Endothelial cell of umbilical vein (primary cell): ENCODE measurements around the gene PSMB8. TPM values are rescaled to one million over a fixed set of nuclear protein-coding genes. Genes with fewer than 3 reads are reported as not detected.

Experiments used
- Bru-seq: library from RNA; stranded (reverse); fragments of 400-500 nt; gene quantifications from one replicate; lab custom pipeline; 2021; lab: Mats Ljungman, UMichigan
- BruChase-seq, 2 experiments: library from RNA; stranded (reverse); fragments of 400-500 nt; gene quantifications; one replicate each; lab custom pipeline; 2021; lab: Mats Ljungman, UMichigan
- BruUV-seq: library from RNA; stranded (reverse); fragments of 400-500 nt; replicated peaks from 2 replicates; lab custom pipeline; 2021; lab: Mats Ljungman, UMichigan
- CTCF ChIA-PET: fragments of 300-600, 350-600 bp; sonication (Branson Sonifier 250); formaldehyde crosslinking; loops from one replicate; lab custom pipeline; 2021; ENCODE audit warnings: antibody characterized with exemption, inconsistent platforms; lab: Charles Lee
- POLR2A ChIA-PET: fragments of 300-600, 350-600 bp; sonication (Branson Sonifier 250); formaldehyde crosslinking; loops from one replicate; lab custom pipeline; 2021; ENCODE audit warnings: antibody characterized with exemption, inconsistent platforms; lab: Charles Lee
- DNase-seq: peaks from one replicate; pipeline ENCODE4 v3.0.0-alpha.2; 2011; ENCODE audit warnings: low read depth, low spot score
- FAIRE-seq: peaks from 2 replicates; lab custom pipeline; 2011; peaks lifted over from hg19 to GRCh38; lab: Jason Lieb, UNC
- H2AFZ ChIP-seq: 2 replicates; pipeline ENCODE4 v1.6.0; 2012; ENCODE audit warnings: low read depth, low read length, control low read depth, inconsistent platforms
- H3K27ac ChIP-seq: 2 replicates; pipeline ENCODE4 v1.5.1; 2011; ENCODE audit warnings: low read depth, mild to moderate bottlenecking, control low read depth, low read length, moderate library complexity; ENCODE audit not compliant: insufficient read depth
- H3K27me3 ChIP-seq, 2 experiments: 2 replicates each; pipeline versions ENCODE4 v1.6.0 to v1.6.1; 2011; ENCODE audit warnings: low read length in 2 of 2, mixed read lengths in 1 of 2; ENCODE audit not compliant: control insufficient read depth in 2 of 2, insufficient read depth in 2 of 2
- H3K36me3 ChIP-seq, 2 experiments: 2 replicates in 1 of 2; 3 replicates in 1 of 2; pipeline ENCODE4 v1.5.1; 2011; ENCODE audit warnings: low read length in 2 of 2, mild to moderate bottlenecking in 1 of 2, moderate library complexity in 1 of 2; ENCODE audit not compliant: control insufficient read depth in 2 of 2, insufficient read depth in 2 of 2; ENCODE audit errors: extremely low read depth in 1 of 2
- H3K4me1 ChIP-seq: 3 replicates; pipeline ENCODE4 v1.5.1; 2011; ENCODE audit warnings: mild to moderate bottlenecking, low read length; ENCODE audit not compliant: control insufficient read depth, insufficient read depth; ENCODE audit errors: extremely low read depth
- H3K4me2 ChIP-seq: 2 replicates; pipeline ENCODE4 v1.6.1; 2011; ENCODE audit warnings: low read length, control low read depth, mixed read lengths; ENCODE audit not compliant: insufficient read depth
- H3K4me3 ChIP-seq, 3 experiments: fragments of 200-600 bp in 1 of 3; sonication (generic), shearing (Covaris generic) in 1 of 3; replicated peaks in 1 of 3; 2 replicates each; pipeline ENCODE4 v1.5.1; 2011 to 2016; ENCODE audit warnings: control low read depth in 3 of 3, low read length in 3 of 3, mild to moderate bottlenecking in 2 of 3, inconsistent platforms in 1 of 3, low read depth in 1 of 3, moderate library complexity in 1 of 3; ENCODE audit not compliant: insufficient read depth in 1 of 3
- H3K79me2 ChIP-seq: 2 replicates; pipeline ENCODE4 v1.6.0; 2012; ENCODE audit warnings: low read length, inconsistent platforms; ENCODE audit not compliant: control insufficient read depth, insufficient read depth
- H3K9ac ChIP-seq: replicated peaks from 2 replicates; pipeline ENCODE3; 2011; ENCODE audit warnings: low read length, control low read depth; ENCODE audit not compliant: insufficient read depth; ENCODE audit errors: extremely low read depth
- H3K9me1 ChIP-seq: replicated peaks from 3 replicates; pipeline ENCODE4 v1.6.0; 2011; ENCODE audit warnings: mild to moderate bottlenecking, low read length; ENCODE audit not compliant: control insufficient read depth, insufficient read depth; ENCODE audit errors: extremely low read depth
- H3K9me3 ChIP-seq: replicated peaks from 2 replicates; pipeline ENCODE4 v1.5.1; 2012; ENCODE audit warnings: low read length, inconsistent platforms; ENCODE audit not compliant: control insufficient read depth, insufficient read depth
- H4K20me1 ChIP-seq: replicated peaks from 2 replicates; pipeline ENCODE3; 2011; ENCODE audit warnings: mild to moderate bottlenecking, low read length; ENCODE audit not compliant: control insufficient read depth, insufficient read depth; ENCODE audit errors: extremely low read depth
- EZH2 ChIP-seq: IDR thresholded peaks from 2 replicates; pipeline ENCODE4 v1.6.1; 2012; ENCODE audit warnings: borderline replicate concordance, low read depth, mild to moderate bottlenecking, moderate library complexity, low read length, inconsistent platforms; ENCODE audit not compliant: severe bottlenecking
- POLR2A ChIP-seq: IDR thresholded peaks from 2 replicates; pipeline ENCODE4 v1.6.1; 2012; ENCODE audit warnings: low read depth, mild to moderate bottlenecking, control low read depth, low read length
- POLR2AphosphoS5 ChIP-seq: IDR thresholded peaks from 2 replicates; pipeline ENCODE4 v1.6.1; 2012; ENCODE audit warnings: low read depth, mild to moderate bottlenecking, control low read depth, low read length, moderate library complexity; ENCODE audit not compliant: insufficient read depth
- dilution Hi-C: fragments of 300-500 bp; cut with MboI; formaldehyde crosslinking; loops from one replicate; pipeline ENCODE4 v1.15.0; 2019; ENCODE audit warnings: low sequenced_read_pairs; ENCODE audit not compliant: extremely low pct_ligation_motif_present
- intact Hi-C: fragments of 100-400 bp; cut with micrococcal nuclease; formaldehyde crosslinking; loops from one replicate; pipeline ENCODE4 v1.10.0; 2022
- long read RNA-seq: library from polyadenylated mRNA; stranded (forward); transcript quantifications from one replicate; pipeline ENCODE4 v2.0.0, GENCODE V29; 2021
- polyA minus RNA-seq, 3 experiments: library from RNA; depleted of rRNA, polyadenylated mRNA; stranded (reverse); fragments of >200 nt; gene quantifications; 1 replicate in 1 of 3; 2 replicates in 2 of 3; pipeline ENCODE4 v1.2.3, GENCODE V29; 2011
- polyA plus RNA-seq, 4 experiments: library from polyadenylated mRNA; depleted of rRNA in 3 of 4; stranded (reverse) in 3 of 4; unstranded in 1 of 4; fragments of >200 nt; gene quantifications; 2 replicates each; pipeline versions ENCODE4 v1.2.1 to v1.2.3, GENCODE V29; 2011 to 2012; ENCODE audit warnings: missing spikeins in 1 of 4
- total RNA-seq: library from RNA; stranded (reverse); gene quantifications from 2 replicates; pipeline ENCODE4 v1.2.3, GENCODE V29; 2021
- TF ChIP-seq, protein P1 (sequence below), 2 donors: IDR thresholded peaks; 1 replicate in 1 of 2; 2 replicates in 1 of 2; pipeline ENCODE4 v1.5.1; 2011; ENCODE audit warnings: low read length in 2 of 2, mild to moderate bottlenecking in 2 of 2, moderate library complexity in 2 of 2, control low read depth in 1 of 2, inconsistent platforms in 1 of 2, low read depth in 1 of 2; ENCODE audit not compliant: insufficient read depth in 1 of 2; ENCODE audit errors: extremely low read depth in 1 of 2
- TF ChIP-seq, protein P2 (sequence below): IDR thresholded peaks from 2 replicates; pipeline ENCODE4 v1.6.1; 2011; ENCODE audit not compliant: insufficient read depth, insufficient read length

The PSMB8 gene
- total RNA-seq = 25.7 and 40.1 TPM in 2 replicates
- 41.3 and 49.4 TPM in 2 replicates for polyA plus RNA-seq
- polyA plus RNA-seq (2011; cell fraction: cytosol; rRNA removed) = 37.0 and 39.6 TPM in 2 replicates
- 20.6 and 22.3 TPM in 2 replicates for polyA plus RNA-seq (2011; cell fraction: nucleus; rRNA removed)
- 36.6 and 45.7 TPM in 2 replicates for polyA plus RNA-seq (2012)
- polyA minus RNA-seq = 17.2 and 20.8 TPM in 2 replicates
- polyA minus RNA-seq (2011; cell fraction: cytosol; rRNA and poly(A)+ RNA removed) = 32.6 TPM
- 2.9 and 3.8 TPM in 2 replicates for polyA minus RNA-seq (2011; cell fraction: nucleus; rRNA and poly(A)+ RNA removed)
- Bru-seq, nascent RNA = percentile 54 among the genes with signal in this experiment
- BruChase-seq, experiment 1, labeled RNA remaining after a 6-hour chase = percentile 71 among the genes with signal in this experiment
- BruChase-seq, experiment 2, labeled RNA remaining after a 2-hour chase = percentile 52 among the genes with signal in this experiment
- long read RNA-seq, transcript PSMB8-202 (6 exons, 1,124 nt) = major isoform, 55 of 78 reads
- long read RNA-seq, transcript PSMB8-201 (6 exons, 1,351 nt) = minor isoform, 13 of 78 reads
- long read RNA-seq, partial matches to known transcripts = 5 of 78 reads
- long read RNA-seq, other reads (novel, unspliced or antisense) = 4 of 78 reads

DNA sequence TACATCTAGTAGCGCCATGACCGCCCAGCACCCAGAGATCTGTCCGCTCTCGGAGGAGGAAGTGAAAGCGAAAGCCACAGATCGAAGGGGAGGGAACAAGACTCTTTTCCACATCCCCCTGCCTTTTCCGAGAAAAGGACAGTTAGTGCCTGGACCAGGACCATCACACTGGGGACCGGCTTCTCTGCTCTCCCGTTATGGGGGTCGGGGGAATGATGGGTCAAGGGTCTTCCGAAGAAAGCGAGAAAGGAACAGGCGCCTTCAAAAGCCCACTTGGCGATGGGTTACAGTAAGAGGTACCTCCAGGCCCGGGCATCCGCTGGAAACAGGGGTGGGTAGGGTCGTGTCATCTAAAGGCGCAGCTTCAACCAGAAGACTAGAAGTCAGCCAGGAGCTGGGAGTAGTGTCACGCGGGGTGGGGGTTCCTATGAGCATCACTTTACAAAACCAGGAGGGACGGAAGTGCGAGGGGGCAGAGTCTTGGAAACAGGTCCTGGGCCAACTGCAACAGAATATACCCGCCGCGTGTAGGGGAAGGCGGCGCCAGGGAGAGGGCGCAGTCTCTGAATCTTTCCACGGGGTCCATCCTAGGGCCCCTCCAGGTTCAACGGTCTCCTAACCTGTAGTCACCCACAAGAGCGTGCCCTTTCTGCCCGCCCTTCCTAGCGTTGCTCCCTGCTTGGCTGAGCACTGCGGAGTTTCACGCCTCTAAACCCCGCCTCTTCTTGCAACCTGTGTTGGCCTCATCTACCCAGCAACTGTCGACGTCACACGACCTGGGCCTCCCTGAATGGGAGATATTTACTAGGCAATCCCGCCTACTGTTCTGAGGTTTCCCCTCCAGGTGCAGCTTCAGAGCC, at the start of gene PSMB8:
PSMB8 (minus strand) TSS at position 69 of the 860 bp plus-strand sequence; CDS start at position 18, 51 bp downstream.
- Histone ChIP-seq H3K27ac (peak within 1 kb of the TSS; percentile 41), H3K9me1 (no peaks in the 10 kb centered on the region), H2AFZ (peak within 1 kb of the TSS; percentile 84), H3K27me3 (no peaks in the 10 kb centered on the region), H3K4me3 (peak within 1 kb of the TSS; percentile 51 to 77 (median 63)), H3K4me1 (peaks cover 5% of the 10 kb centered on the region), H3K4me2 (peak within 1 kb of the TSS; percentile 73), H3K9me3 (no peaks in the 10 kb centered on the region), H4K20me1 (no peaks in the 10 kb centered on the region), H3K36me3 (no peaks in the 10 kb centered on the region), H3K79me2 (no peaks in the 10 kb centered on the region), H3K9ac (peak within 1 kb of the TSS; percentile 77)
- BruUV-seq = TSS peak; percentile 51
- intact Hi-C loops (loop anchor here (1.0 to 5.0 kb wide), 2 partner anchors 9 to 128 kb away; partner anchors contain the start of gene TAP1), dilution Hi-C loops (no loop called here)
- POLR2A ChIA-PET = interaction anchor here (1.0 kb wide), 1 partner anchor 128 kb away, joined by 3 read pairs; no protein-coding TSS in a partner anchor
- DNase-seq = peak; percentile 96
- CTCF ChIA-PET = interaction anchor here (0.6 to 11.0 kb wide), 5 partner anchors 10 to 145 kb away, joined by 3 to 397 read pairs (median 6); partner anchors contain the start of genes PSMB9 and TAP1
- no peak for TF ChIP-seq EZH2
- TF ChIP-seq, protein P1, sequence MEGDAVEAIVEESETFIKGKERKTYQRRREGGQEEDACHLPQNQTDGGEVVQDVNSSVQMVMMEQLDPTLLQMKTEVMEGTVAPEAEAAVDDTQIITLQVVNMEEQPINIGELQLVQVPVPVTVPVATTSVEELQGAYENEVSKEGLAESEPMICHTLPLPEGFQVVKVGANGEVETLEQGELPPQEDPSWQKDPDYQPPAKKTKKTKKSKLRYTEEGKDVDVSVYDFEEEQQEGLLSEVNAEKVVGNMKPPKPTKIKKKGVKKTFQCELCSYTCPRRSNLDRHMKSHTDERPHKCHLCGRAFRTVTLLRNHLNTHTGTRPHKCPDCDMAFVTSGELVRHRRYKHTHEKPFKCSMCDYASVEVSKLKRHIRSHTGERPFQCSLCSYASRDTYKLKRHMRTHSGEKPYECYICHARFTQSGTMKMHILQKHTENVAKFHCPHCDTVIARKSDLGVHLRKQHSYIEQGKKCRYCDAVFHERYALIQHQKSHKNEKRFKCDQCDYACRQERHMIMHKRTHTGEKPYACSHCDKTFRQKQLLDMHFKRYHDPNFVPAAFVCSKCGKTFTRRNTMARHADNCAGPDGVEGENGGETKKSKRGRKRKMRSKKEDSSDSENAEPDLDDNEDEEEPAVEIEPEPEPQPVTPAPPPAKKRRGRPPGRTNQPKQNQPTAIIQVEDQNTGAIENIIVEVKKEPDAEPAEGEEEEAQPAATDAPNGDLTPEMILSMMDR (IDR thresholded peaks at IDR 0.05; ENCODE audit: extremely low read depth in 1 of 2, insufficient read depth in 1 of 2, low read depth in 1 of 2, low read length in 2 of 2) = no peak
- TF ChIP-seq POLR2AphosphoS5 = peak; percentile 22
- TF ChIP-seq, protein P2, sequence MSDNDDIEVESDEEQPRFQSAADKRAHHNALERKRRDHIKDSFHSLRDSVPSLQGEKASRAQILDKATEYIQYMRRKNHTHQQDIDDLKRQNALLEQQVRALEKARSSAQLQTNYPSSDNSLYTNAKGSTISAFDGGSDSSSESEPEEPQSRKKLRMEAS = no peak
- TF ChIP-seq POLR2A = peak; percentile 47
- FAIRE-seq = peak; percentile 99
